A549 (cell line): Measurements from ENCODE around the gene ZIK1.

ENCODE experiments used
- CTCF ChIP-seq: fragments of >200 bp; sonication (Bioruptor Twin); formaldehyde crosslinking; IDR thresholded peaks from 3 replicates; pipeline ENCODE4 v1.5.1; 2016
- EP300 ChIP-seq, 2 experiments: fragments of >200 bp; sonication (Bioruptor Twin); formaldehyde crosslinking; IDR thresholded peaks; 2 replicates in 1 of 2; 3 replicates in 1 of 2; pipeline ENCODE4 v1.6.1; 2016 to 2017
- MAX ChIP-seq: IDR thresholded peaks from 2 replicates; pipeline ENCODE4 v1.6.1; 2012
- RAD21 ChIP-seq, 2 experiments: fragments of >200 bp in 1 of 2; sonication (Bioruptor Twin) in 1 of 2; formaldehyde crosslinking in 1 of 2; IDR thresholded peaks in 1 of 2; conservative IDR thresholded peaks in 1 of 2; 2 replicates in 1 of 2; 3 replicates in 1 of 2; pipeline ENCODE4 v1.6.1; 2012 to 2018; ENCODE audit warnings: inconsistent platforms in 1 of 2
- RNF2 ChIP-seq: fragments of 200-600 bp; sonication (generic); IDR thresholded peaks from 2 replicates; pipeline ENCODE4 v1.6.1; 2016; ENCODE audit warnings: low read depth, mild to moderate bottlenecking, antibody characterized with exemption, moderate library complexity, borderline replicate concordance

- TF ChIP-seq RAD21 (conservative IDR thresholded peaks at IDR 0.05 in 1 of 2, IDR thresholded peaks at IDR 0.05 in 1 of 2) (no peak), MAX (no peak), RNF2 (no peak), CTCF (no peak), EP300 (IDR thresholded peaks at IDR 0.05) (no peak)
Measured at GRCh38 chr19:57557659-57558058, 26.3 kb upstream of the ZIK1 start.
